Kidney (tissue), 14 donors: Measurements from ENCODE around the gene SIX6. TPM values are rescaled to one million over a fixed set of nuclear protein-coding genes. Genes with fewer than 3 reads are reported as not detected.

Source experiments
- DNase-seq, 5 donors: peaks; one replicate each; pipeline ENCODE4 v3.0.0-alpha.2; 2013 to 2020
- FAIRE-seq: peaks from 2 replicates; lab custom pipeline; 2012; peaks lifted over from hg19 to GRCh38; lab: Jason Lieb, UNC
- H3K27ac ChIP-seq, 2 donors: one replicate each; pipeline ENCODE4 v1.7.0; 2013; ENCODE audit warnings: low read depth in 2 of 2, low read length in 2 of 2, inconsistent platforms in 1 of 2
- H3K27me3 ChIP-seq: one replicate; pipeline ENCODE4 v1.7.1; 2013; ENCODE audit warnings: low read length, inconsistent platforms; ENCODE audit not compliant: control insufficient read depth, insufficient read depth
- H3K36me3 ChIP-seq, 3 donors: one replicate each; pipeline versions ENCODE4 v1.7.0 to v1.7.1; 2013; ENCODE audit warnings: low read length in 3 of 3, control low read depth in 1 of 3, inconsistent platforms in 1 of 3; ENCODE audit not compliant: insufficient read depth in 3 of 3, control insufficient read depth in 2 of 3
- H3K4me1 ChIP-seq, 3 donors: one replicate each; pipeline versions ENCODE4 v1.7.0 to v1.7.1; 2013; ENCODE audit warnings: low read length in 3 of 3, inconsistent platforms in 1 of 3, low read depth in 1 of 3; ENCODE audit not compliant: control insufficient read depth in 2 of 3, insufficient read depth in 2 of 3
- H3K4me3 ChIP-seq, 3 donors: one replicate each; pipeline versions ENCODE4 v1.7.0 to v1.8.1; 2013; ENCODE audit warnings: low read length in 3 of 3, control low read depth in 1 of 3, inconsistent platforms in 1 of 3
- H3K9ac ChIP-seq, 3 donors: one replicate each; pipeline versions ENCODE4 v1.7.0 to v1.7.1; 2013; ENCODE audit warnings: low read length in 3 of 3, control low read depth in 1 of 3, inconsistent platforms in 1 of 3
- H3K9me3 ChIP-seq, 3 donors: one replicate each; pipeline versions ENCODE4 v1.7.0 to v1.7.1; 2013; ENCODE audit warnings: low read length in 3 of 3, control low read depth in 1 of 3, inconsistent platforms in 1 of 3; ENCODE audit not compliant: control insufficient read depth in 2 of 3, insufficient read depth in 1 of 3
- intact Hi-C: fragments of 100-400 bp; cut with DNase I; formaldehyde crosslinking; loops from one replicate; pipeline ENCODE4 v1.11.1; 2022
- polyA plus RNA-seq: library from polyadenylated mRNA; stranded (reverse); fragments of 350-450 nt; fragmentation: Illumina TruSeq; extraction: RNeasy Lipid Tissue Mini Kit (QIAGEN cat#74804); gene quantifications from one replicate; pipeline ENCODE4 v1.2.3, GENCODE V29; 2014; ENCODE audit warnings: low read depth, low replicate concordance; ENCODE audit not compliant: insufficient read depth
- total RNA-seq: library from RNA; stranded (reverse); fragmentation: NEBNext Ultra II Directional; extraction: Animal tissue kit (Norgen Biotek cat#: 25700); gene quantifications from one replicate; pipeline ENCODE4 v1.2.1, GENCODE V29; 2021
- TF ChIP-seq, protein P1 (sequence below): IDR thresholded peaks from 3 replicates; pipeline ENCODE4 v1.5.1; 2012; ENCODE audit warnings: mild to moderate bottlenecking, moderate library complexity, borderline replicate concordance; ENCODE audit not compliant: insufficient read depth; ENCODE audit errors: extremely low read depth
- donor health status: control.
- donor health status: control.
- donor health status: control.
- donor health status: control.
- donor health status: control.
- donor health status: DM: yes; HTN: yes; CAD: no.
- donor health status: Normal renal cell carcinoma (clear cell type).

Gene SIX6
- total and polyA plus RNA-seq, 2 donors from 2014 or later = not detected

DNA sequence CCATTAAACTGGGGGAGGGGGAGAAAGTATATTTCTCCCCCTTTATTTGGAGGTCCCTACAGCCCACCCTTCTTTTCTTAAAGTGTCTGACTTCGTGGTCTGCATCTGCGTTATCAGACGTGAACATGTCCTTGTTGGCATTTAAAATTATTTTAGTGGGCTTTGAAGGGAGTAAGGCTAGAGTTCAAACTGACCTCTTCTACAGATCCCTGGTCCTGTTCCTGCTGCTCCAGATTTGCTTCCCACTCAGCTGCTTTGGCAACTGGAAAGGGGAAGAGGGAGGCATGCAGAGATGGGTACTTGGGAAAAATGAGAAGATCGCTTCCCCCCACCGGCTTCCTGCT is 611 bp upstream of the SIX6 start:
- Histone ChIP-seq H3K4me3 (no peak overlapping the region), H3K36me3 (no peaks in the 10 kb centered on the region), H3K9ac (no peak overlapping the region), H3K4me1 (peaks cover 0 to 2% (median 0%) of the 10 kb centered on the region in 3 donors), H3K27me3 (peaks cover 81% of the 10 kb centered on the region), H3K27ac (no peak overlapping the region), H3K9me3 (no peaks in the 10 kb centered on the region)
- intact Hi-C loops = no loop called here
- DNase-seq (no peak), FAIRE-seq (no peak)
- TF ChIP-seq, protein P1, sequence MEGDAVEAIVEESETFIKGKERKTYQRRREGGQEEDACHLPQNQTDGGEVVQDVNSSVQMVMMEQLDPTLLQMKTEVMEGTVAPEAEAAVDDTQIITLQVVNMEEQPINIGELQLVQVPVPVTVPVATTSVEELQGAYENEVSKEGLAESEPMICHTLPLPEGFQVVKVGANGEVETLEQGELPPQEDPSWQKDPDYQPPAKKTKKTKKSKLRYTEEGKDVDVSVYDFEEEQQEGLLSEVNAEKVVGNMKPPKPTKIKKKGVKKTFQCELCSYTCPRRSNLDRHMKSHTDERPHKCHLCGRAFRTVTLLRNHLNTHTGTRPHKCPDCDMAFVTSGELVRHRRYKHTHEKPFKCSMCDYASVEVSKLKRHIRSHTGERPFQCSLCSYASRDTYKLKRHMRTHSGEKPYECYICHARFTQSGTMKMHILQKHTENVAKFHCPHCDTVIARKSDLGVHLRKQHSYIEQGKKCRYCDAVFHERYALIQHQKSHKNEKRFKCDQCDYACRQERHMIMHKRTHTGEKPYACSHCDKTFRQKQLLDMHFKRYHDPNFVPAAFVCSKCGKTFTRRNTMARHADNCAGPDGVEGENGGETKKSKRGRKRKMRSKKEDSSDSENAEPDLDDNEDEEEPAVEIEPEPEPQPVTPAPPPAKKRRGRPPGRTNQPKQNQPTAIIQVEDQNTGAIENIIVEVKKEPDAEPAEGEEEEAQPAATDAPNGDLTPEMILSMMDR = no peak

DNA sequence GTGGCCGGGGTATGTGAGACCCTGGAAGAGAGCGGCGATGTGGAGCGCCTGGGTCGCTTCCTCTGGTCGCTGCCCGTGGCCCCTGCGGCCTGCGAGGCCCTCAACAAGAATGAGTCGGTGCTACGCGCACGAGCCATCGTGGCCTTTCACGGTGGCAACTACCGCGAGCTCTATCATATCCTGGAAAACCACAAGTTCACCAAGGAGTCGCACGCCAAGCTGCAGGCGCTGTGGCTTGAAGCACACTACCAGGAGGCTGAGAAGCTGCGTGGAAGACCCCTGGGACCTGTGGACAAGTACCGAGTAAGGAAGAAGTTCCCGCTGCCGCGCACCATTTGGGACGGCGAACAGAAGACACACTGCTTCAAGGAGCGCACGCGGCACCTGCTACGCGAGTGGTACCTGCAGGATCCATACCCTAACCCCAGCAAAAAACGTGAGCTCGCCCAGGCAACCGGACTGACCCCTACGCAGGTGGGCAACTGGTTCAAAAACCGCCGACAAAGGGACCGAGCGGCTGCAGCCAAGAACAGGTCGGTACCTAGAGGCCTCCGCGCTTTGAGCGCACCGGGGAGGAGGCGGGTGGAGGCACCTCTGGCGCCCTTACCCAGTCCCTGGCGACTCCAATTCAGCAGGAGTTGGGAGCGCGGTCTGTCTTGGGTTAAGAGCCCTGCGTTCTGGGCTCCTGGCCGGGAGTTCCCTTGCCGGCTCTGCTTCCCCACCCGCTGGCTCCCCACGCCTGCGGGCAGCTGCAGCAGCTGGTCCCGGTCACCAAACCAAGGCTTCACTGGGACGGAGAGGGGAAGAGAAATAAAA is 700 bp downstream of the SIX6 start:
- FAIRE-seq = no peak
- Histone ChIP-seq H3K4me1 (peaks cover 0 to 2% (median 0%) of the 10 kb centered on the region in 3 donors), H3K27ac (no peak overlapping the region), H3K9me3 (no peaks in the 10 kb centered on the region), H3K36me3 (no peaks in the 10 kb centered on the region), H3K4me3 (no peak overlapping the region), H3K9ac (no peak overlapping the region), H3K27me3 (peaks cover 81% of the 10 kb centered on the region)
- TF ChIP-seq, protein P1 = no peak
- intact Hi-C loops = no loop called here
- peak in 3 of 5 donors; percentile 25 to 58 (median 35) for DNase-seq

DNA sequence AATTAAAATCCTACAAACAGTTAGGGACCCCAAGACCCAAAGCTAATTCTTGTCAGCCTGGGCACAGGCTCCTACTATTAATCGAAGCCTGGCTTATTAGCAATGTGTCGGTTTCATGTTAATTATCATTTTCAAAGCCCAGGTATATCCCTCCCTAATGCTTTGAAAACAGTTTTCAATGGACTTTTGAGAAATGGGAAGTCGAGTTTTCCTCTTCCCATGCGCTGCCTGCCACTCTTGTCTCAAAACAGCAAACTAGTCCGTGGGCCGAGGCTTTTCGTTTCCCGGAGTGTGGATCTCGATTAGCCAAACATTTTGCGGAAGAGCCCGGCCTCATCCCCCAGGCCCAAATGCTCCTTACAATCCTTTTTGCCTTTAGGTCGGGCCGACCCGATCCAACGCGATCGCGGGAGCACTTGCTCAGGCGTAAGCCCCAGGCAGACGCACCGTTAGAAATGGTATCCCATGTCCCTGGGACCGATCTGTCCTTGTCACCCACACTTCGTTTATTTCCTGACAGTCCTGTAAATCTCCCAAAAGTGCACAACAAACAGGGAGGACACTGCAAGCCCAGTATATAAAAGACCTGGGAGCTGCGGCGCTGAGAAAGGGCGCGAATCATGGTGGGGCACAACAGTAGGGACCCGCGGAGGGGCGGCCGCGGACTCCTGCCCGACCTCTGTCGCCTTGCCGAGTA is 1.5 kb downstream of the SIX6 start:
- DNase-seq (peak in 4 of 5 donors; percentile 72 to 91 (median 81)), FAIRE-seq (no peak)
- no peaks in the 10 kb centered on the region for H3K9me3 ChIP-seq
- H3K4me1 ChIP-seq = peaks cover 0 to 2% (median 0%) of the 10 kb centered on the region in 3 donors
- H3K27ac ChIP-seq = no peak overlapping the region
- TF ChIP-seq, protein P1 = no peak
- intact Hi-C loops = no loop called here
- H3K4me3 ChIP-seq = no peak overlapping the region
- no peak overlapping the region for H3K9ac ChIP-seq
- no peaks in the 10 kb centered on the region for H3K36me3 ChIP-seq
- H3K27me3 ChIP-seq = peaks cover 75% of the 10 kb centered on the region
